Osteoblast (primary cell): ENCODE data around the gene RBM28. TPM values are rescaled to one million over a fixed set of nuclear protein-coding genes. Genes with fewer than 3 reads are reported as not detected.

Experiments
- DNase-seq: peaks from one replicate; pipeline ENCODE4 v3.0.0; 2011; ENCODE audit warnings: low spot score, mixed read lengths; ENCODE audit not compliant: insufficient read length; ENCODE audit errors: missing footprints
- H2AFZ ChIP-seq: 2 replicates; pipeline ENCODE4 v1.6.0; 2011; ENCODE audit warnings: mild to moderate bottlenecking, low read length
- H3K27ac ChIP-seq: 2 replicates; pipeline ENCODE4 v1.5.1; 2011; ENCODE audit warnings: mild to moderate bottlenecking, low read depth, low read length, moderate library complexity
- H3K27me3 ChIP-seq: 2 replicates; pipeline ENCODE4 v1.6.0; 2012; ENCODE audit warnings: mild to moderate bottlenecking, control low read depth, inconsistent platforms, low read length, moderate library complexity; ENCODE audit not compliant: insufficient read depth
- H3K36me3 ChIP-seq: 2 replicates; pipeline ENCODE4 v1.5.1; 2011; ENCODE audit warnings: mild to moderate bottlenecking, low read length, control low read depth, moderate library complexity; ENCODE audit not compliant: insufficient read depth
- H3K4me1 ChIP-seq: 2 replicates; pipeline ENCODE4 v1.5.1; 2011; ENCODE audit warnings: mild to moderate bottlenecking, low read length, control low read depth, moderate library complexity; ENCODE audit not compliant: insufficient read depth
- H3K4me2 ChIP-seq: 2 replicates; pipeline ENCODE4 v1.6.0; 2011; ENCODE audit warnings: mild to moderate bottlenecking, low read length; ENCODE audit not compliant: insufficient read depth
- H3K4me3 ChIP-seq: fragments of 200-600 bp; sonication (generic); 3 replicates; pipeline ENCODE4 v1.5.1; 2012; ENCODE audit warnings: mild to moderate bottlenecking, low read length, inconsistent platforms; ENCODE audit not compliant: insufficient read depth
- H3K79me2 ChIP-seq: 2 replicates; pipeline ENCODE4 v1.6.0; 2012; ENCODE audit warnings: mild to moderate bottlenecking, low read length, control low read depth, inconsistent platforms; ENCODE audit not compliant: insufficient read depth
- H3K9me3 ChIP-seq: 2 replicates; pipeline ENCODE4 v1.5.1; 2011; ENCODE audit warnings: low read depth, low read length, control low read depth
- H4K20me1 ChIP-seq: 2 replicates; pipeline ENCODE4 v1.6.0; 2012; ENCODE audit warnings: mild to moderate bottlenecking, low read length, control low read depth; ENCODE audit not compliant: insufficient read depth
- total RNA-seq: library from RNA; depleted of rRNA; stranded (reverse); fragments of >200 nt; gene quantifications from 2 replicates; pipeline ENCODE4 v1.2.3, GENCODE V29; 2012
- TF ChIP-seq, protein P1 (sequence below): IDR thresholded peaks from 2 replicates; pipeline ENCODE4 v1.5.1; 2011; ENCODE audit warnings: mild to moderate bottlenecking, low read depth, low read length, moderate library complexity; ENCODE audit errors: extremely low read depth

The RBM28 gene
- total RNA-seq, 1 donor, result 16.6 TPM

DNA sequence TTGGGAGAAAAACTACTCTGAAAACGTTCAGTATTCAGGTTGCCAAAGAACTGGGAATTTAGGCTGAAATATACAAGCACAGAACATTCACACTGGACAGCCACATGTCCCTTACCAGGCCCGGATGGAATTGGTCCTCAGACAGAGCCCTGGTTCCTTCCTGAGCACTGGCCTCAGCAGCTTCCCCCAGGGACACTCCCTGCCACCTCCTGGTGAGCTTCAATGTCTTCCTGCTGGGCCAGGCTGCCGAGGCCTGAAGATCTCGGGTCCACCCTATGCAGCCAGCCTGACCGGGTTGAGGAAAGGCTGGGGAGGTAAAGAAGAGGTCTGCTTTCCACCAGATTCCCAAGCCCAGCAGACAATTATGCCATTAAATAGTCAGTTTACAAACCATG is 77.8 kb downstream of the RBM28 start:
- no peaks in the 10 kb centered on the region for H3K36me3 ChIP-seq
- no peaks in the 10 kb centered on the region for H4K20me1 ChIP-seq
- TF ChIP-seq, protein P1, sequence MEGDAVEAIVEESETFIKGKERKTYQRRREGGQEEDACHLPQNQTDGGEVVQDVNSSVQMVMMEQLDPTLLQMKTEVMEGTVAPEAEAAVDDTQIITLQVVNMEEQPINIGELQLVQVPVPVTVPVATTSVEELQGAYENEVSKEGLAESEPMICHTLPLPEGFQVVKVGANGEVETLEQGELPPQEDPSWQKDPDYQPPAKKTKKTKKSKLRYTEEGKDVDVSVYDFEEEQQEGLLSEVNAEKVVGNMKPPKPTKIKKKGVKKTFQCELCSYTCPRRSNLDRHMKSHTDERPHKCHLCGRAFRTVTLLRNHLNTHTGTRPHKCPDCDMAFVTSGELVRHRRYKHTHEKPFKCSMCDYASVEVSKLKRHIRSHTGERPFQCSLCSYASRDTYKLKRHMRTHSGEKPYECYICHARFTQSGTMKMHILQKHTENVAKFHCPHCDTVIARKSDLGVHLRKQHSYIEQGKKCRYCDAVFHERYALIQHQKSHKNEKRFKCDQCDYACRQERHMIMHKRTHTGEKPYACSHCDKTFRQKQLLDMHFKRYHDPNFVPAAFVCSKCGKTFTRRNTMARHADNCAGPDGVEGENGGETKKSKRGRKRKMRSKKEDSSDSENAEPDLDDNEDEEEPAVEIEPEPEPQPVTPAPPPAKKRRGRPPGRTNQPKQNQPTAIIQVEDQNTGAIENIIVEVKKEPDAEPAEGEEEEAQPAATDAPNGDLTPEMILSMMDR, result no peak
- H3K79me2 ChIP-seq, result no peaks in the 10 kb centered on the region
- no peak overlapping the region for H3K4me3 ChIP-seq
- H3K27ac ChIP-seq, result no peak overlapping the region
- peaks cover 18% of the 10 kb centered on the region for H3K4me1 ChIP-seq
- no peaks in the 10 kb centered on the region for H3K9me3 ChIP-seq
- no peak overlapping the region for H2AFZ ChIP-seq
- no peak for DNase-seq
- no peaks in the 10 kb centered on the region for H3K27me3 ChIP-seq
- no peak overlapping the region for H3K4me2 ChIP-seq

DNA sequence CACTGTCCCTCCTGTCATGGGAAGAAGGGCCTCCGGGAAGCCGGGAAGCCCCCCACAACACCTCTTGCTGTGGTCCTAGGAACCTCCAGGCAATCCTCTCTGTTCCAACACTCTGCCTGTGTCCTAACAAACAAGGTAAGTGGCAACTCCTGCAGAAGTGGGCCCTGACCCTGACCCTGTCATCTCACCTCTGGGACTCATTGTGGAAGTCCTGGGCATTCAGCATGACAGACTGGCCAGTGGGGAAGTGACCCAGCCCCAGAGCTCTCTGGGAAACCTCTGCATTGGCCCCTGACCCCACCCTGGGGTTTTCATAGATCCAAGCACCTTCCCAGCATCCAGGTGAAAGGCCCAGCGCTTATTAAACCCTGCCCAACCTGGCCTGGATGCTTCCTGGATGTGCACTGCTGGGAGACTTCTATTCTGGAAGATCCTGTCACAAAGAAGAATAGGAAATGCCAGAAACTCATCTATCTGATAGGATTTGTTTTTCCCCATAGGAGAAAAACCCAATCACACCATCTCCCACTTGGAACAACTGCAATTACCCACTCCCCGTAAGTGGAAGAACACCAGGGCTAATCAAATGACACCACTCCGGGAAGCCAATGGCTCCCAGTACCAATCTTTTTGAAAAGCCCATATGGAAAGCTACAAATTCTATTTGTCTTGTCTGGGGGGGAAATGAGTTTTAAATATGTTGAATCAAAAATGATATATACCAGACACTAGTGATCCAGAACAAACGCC is 78.4 kb downstream of the RBM28 start:
- no peaks in the 10 kb centered on the region for H4K20me1 ChIP-seq
- TF ChIP-seq, protein P1, result no peak
- H3K4me1 ChIP-seq, result peaks cover 18% of the 10 kb centered on the region
- no peaks in the 10 kb centered on the region for H3K36me3 ChIP-seq
- H3K27ac ChIP-seq, result no peak overlapping the region
- H3K4me2 ChIP-seq, result no peak overlapping the region
- no peak for DNase-seq
- no peaks in the 10 kb centered on the region for H3K9me3 ChIP-seq
- no peak overlapping the region for H3K4me3 ChIP-seq
- H3K27me3 ChIP-seq, result no peaks in the 10 kb centered on the region
- no peak overlapping the region for H2AFZ ChIP-seq
- H3K79me2 ChIP-seq, result no peaks in the 10 kb centered on the region

DNA sequence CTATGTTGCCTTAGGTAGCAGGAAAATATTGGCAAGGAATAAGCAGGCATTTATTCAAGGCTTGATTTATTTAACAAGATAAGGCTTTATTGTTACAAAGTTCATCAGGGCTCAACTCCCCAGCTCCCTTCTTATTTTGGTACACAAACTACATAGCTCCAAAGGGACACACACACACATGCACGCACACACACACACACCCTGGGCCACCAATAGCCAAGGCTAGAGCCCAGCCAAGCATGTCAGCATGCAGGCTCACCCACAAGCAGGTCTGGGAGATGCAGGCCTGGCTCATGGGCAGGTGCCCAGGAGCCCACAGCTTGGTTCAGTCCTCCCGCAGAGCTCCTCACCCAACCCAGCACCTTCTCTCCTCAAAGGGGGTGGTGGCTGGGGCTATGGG is 79.2 kb downstream of the RBM28 start:
- Histone ChIP-seq H3K4me1 (peaks cover 18% of the 10 kb centered on the region), H3K4me2 (no peak overlapping the region), H3K4me3 (no peak overlapping the region), H3K27me3 (no peaks in the 10 kb centered on the region), H4K20me1 (no peaks in the 10 kb centered on the region), H3K27ac (no peak overlapping the region), H2AFZ (no peak overlapping the region), H3K9me3 (no peaks in the 10 kb centered on the region), H3K79me2 (no peaks in the 10 kb centered on the region), H3K36me3 (no peaks in the 10 kb centered on the region)
- TF ChIP-seq, protein P1, result no peak
- no peak for DNase-seq

DNA sequence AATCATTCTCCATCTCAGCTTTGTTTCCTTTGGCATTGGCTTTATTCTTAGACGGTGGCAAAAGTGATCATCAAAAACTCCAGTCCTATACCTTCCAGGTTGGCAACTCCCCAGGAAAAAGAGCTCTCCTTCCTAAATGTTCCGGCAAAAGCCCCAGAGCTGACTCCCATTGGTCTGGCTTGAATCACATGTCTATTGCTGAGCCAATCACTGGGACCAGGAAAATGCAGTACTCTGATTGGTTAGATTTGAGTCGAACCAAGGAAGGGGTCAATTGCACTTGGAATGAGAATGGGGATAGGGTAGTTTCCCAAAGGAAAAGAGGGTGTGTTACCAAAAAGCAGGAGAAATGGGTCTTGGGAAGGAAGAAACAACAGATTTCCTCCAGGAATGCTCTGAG is 80.3 kb downstream of the RBM28 start:
- Histone ChIP-seq H3K27ac (no peak overlapping the region), H3K36me3 (no peaks in the 10 kb centered on the region), H3K9me3 (no peaks in the 10 kb centered on the region), H4K20me1 (no peaks in the 10 kb centered on the region), H3K27me3 (no peaks in the 10 kb centered on the region), H3K79me2 (no peaks in the 10 kb centered on the region), H2AFZ (no peak overlapping the region), H3K4me2 (no peak overlapping the region), H3K4me3 (no peak overlapping the region), H3K4me1 (peaks cover 18% of the 10 kb centered on the region)
- DNase-seq, result no peak
- TF ChIP-seq, protein P1, result no peak
